GM21825 (cell line): Measurements from ENCODE around the gene IFIH1.

ENCODE experiments used
- ATAC-seq: cut with Tn5 transposase; IDR thresholded peaks from one replicate; pipeline ENCODE4 v1.9.1; 2021; ENCODE audit warnings: mild to moderate bottlenecking, moderate library complexity; ENCODE audit not compliant: unreplicated experiment

The IFIH1 gene

GRCh38 chr2:162318328-162319180 lies at the start of gene IFIH1:
IFIH1 (minus strand) TSS chr2:162318684; CDS start chr2:162318307, 377 bp downstream.
- peak; percentile 87 for ATAC-seq

- ATAC-seq: no peak
Measured at GRCh38 chr2:162365392-162365791, 46.9 kb upstream of the IFIH1 start.

GRCh38 chr2:162344617-162344950 lies 26.1 kb upstream of the IFIH1 start:
- no peak for ATAC-seq

GRCh38 chr2:162343824-162344616 lies 25.5 kb upstream of the IFIH1 start, which contains the start of gene GCA:
GCA (plus strand) TSS chr2:162344132; CDS start chr2:162344249, 117 bp downstream.
- ATAC-seq: peak; percentile 99

GRCh38 chr2:162343492-162343823 lies 25.0 kb upstream of the IFIH1 start:
- ATAC-seq: no peak

GRCh38 chr2:162342841-162343240 lies 24.4 kb upstream of the IFIH1 start:
- ATAC-seq: no peak

- no peak for ATAC-seq
Measured at GRCh38 chr2:162342321-162342720, 23.8 kb upstream of the IFIH1 start.

- no peak for ATAC-seq
Measured at GRCh38 chr2:162340822-162341221, 22.3 kb upstream of the IFIH1 start.

GRCh38 chr2:162337868-162338267 lies 19.4 kb upstream of the IFIH1 start:
- no peak for ATAC-seq

- ATAC-seq: peak; percentile 60
Measured at GRCh38 chr2:162333968-162334367, 15.5 kb upstream of the IFIH1 start.

- ATAC-seq: no peak
Measured at GRCh38 chr2:162330881-162331280, 12.4 kb upstream of the IFIH1 start.

- peak; percentile 67 for ATAC-seq
Measured at GRCh38 chr2:162328424-162329157, 10.1 kb upstream of the IFIH1 start.

- no peak for ATAC-seq
Measured at GRCh38 chr2:162327806-162328205, 9.3 kb upstream of the IFIH1 start.

- no peak for ATAC-seq
Measured at GRCh38 chr2:162327134-162327769, 8.8 kb upstream of the IFIH1 start.

- no peak for ATAC-seq
Measured at GRCh38 chr2:162324953-162325352, 6.5 kb upstream of the IFIH1 start.

GRCh38 chr2:162320864-162321517 lies 2.5 kb upstream of the IFIH1 start:
- ATAC-seq: no peak

GRCh38 chr2:162317861-162318327 lies 590 bp downstream of the IFIH1 start:
- ATAC-seq: peak; percentile 9

GRCh38 chr2:162317058-162317742 lies 1.3 kb downstream of the IFIH1 start:
- no peak for ATAC-seq

- ATAC-seq: no peak
Measured at GRCh38 chr2:162316590-162316989, 1.9 kb downstream of the IFIH1 start.

- no peak for ATAC-seq
Measured at GRCh38 chr2:162315938-162316337, 2.5 kb downstream of the IFIH1 start.
